ENCODE results near the gene PRKCA.

GRCh38 chr17:66464921-66465320 lies 162.5 kb downstream of the PRKCA start:
- TF ChIP-seq EP300 (IDR thresholded peaks at IDR 0.05) (no peak), POLR2A (IDR thresholded peaks at IDR 0.05) (no peak), POLR2AphosphoS5 (IDR thresholded peaks at IDR 0.05) (no peak)
- TF ChIP-seq, protein P1, sequence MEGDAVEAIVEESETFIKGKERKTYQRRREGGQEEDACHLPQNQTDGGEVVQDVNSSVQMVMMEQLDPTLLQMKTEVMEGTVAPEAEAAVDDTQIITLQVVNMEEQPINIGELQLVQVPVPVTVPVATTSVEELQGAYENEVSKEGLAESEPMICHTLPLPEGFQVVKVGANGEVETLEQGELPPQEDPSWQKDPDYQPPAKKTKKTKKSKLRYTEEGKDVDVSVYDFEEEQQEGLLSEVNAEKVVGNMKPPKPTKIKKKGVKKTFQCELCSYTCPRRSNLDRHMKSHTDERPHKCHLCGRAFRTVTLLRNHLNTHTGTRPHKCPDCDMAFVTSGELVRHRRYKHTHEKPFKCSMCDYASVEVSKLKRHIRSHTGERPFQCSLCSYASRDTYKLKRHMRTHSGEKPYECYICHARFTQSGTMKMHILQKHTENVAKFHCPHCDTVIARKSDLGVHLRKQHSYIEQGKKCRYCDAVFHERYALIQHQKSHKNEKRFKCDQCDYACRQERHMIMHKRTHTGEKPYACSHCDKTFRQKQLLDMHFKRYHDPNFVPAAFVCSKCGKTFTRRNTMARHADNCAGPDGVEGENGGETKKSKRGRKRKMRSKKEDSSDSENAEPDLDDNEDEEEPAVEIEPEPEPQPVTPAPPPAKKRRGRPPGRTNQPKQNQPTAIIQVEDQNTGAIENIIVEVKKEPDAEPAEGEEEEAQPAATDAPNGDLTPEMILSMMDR (IDR thresholded peaks at IDR 0.05): no peak

All from gastroesophageal sphincter (tissue), 3 donors.